ENCODE results near the gene NRSN2.
"Not testable (repeated sequence)": the region's sequence is repeated elsewhere in the genome, so short reads cannot be mapped to it uniquely, and the experiment has no call there.

The NRSN2 gene

GRCh38 chr20:375265-375889 is 28.5 kb downstream of the NRSN2 start:
- no peak for DNase-seq

DNA sequence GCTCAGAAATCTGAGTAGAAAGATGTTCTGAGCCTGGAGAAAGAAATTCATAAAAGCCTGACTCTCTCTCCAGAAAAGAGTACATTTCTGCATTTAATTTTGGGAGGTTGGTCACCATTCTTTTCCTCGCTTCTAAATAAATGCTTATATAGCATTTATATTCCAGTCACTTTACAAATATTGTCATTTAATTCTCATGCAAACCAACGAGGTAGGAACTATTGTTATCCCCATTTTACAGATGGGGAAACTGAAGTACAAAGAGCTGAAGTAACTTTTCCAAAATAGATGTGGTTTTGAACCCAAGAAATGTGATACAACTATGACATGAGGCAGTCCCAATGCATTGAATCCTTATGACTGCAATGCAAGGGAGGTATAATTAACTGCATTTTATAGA is 29.2 kb downstream of the NRSN2 start:
- no peak for DNase-seq

DNA sequence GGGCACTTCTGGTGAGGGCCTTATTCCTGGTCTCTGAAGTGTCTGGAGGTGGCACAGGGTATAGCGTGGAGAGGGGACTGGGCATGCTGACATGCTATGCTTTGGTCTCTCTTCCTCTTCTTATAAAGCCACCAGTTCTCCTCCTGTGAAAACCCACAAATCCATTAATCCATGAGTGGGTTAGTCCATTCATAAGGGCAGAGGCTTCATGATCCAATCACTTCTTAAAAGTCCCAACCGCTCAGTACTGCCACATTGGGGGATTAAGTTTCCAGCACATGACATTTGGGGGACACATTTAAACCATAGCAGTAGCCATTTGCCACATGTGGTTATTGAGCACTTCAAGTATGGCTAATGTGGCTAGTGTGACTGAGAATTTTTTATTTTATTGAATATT is 29.8 kb downstream of the NRSN2 start:
- no peak for DNase-seq

- DNase-seq, result not testable (repeated sequence)
These were observed 30.7 kb downstream of the NRSN2 start for GRCh38 chr20:377578-377977.

DNA sequence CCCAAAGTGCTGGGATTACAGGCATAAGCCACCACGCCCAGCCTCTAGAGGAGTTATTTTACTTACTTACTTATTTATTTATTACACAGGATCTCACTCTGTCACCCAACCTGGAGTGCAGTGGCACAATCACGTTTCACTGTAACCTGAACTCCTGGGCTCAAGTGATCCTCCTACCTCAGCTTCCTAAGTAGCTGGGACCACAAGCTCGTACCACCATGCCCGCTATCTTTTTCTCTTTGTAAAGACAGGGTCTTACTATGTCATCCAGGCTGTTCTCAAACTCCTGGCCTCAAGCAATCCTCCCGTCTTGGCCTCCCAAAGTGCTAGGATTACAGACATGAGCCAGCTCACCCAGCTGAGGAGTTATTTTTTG is 32.0 kb downstream of the NRSN2 start:
- no peak for DNase-seq

- peak; percentile 77 for DNase-seq
These were observed 34.1 kb downstream of the NRSN2 start for GRCh38 chr20:380763-381580.

DNA sequence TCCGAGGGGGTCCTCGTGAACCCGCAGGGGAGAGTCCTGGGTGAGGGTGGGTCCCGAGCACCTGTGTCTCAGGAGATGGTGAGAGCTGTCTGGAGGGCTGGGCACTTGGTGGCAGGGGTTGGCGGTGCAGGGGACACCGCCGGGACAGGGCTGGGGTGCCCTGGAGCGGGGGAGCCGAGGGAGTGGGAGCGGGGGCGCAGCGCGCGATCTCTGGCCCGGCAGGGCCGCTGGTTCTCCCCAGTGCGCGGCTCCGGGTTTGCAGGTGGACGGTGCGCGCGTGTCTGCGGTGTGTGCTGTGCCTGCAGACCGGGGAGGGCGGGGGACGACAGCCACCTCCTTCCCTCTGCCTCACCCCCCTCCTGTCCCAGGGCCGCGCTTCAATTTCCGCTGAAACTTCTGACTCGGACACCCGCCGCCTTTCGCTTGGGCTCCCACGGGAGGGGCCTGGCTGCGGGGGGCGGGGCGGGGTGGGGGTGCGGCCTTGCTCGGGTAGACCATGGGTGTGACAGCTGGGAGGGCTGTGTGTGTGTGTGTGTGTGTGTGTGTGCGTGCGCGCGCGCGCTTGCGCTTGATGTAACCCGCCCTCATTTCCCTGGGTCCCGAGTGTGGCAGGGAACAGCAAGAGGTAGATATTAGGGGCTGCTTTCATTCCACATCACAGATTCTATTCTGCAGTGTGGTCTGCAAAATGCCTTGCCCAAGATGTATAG is 34.8 kb downstream of the NRSN2 start:
- peak; percentile 86 for DNase-seq

DNA sequence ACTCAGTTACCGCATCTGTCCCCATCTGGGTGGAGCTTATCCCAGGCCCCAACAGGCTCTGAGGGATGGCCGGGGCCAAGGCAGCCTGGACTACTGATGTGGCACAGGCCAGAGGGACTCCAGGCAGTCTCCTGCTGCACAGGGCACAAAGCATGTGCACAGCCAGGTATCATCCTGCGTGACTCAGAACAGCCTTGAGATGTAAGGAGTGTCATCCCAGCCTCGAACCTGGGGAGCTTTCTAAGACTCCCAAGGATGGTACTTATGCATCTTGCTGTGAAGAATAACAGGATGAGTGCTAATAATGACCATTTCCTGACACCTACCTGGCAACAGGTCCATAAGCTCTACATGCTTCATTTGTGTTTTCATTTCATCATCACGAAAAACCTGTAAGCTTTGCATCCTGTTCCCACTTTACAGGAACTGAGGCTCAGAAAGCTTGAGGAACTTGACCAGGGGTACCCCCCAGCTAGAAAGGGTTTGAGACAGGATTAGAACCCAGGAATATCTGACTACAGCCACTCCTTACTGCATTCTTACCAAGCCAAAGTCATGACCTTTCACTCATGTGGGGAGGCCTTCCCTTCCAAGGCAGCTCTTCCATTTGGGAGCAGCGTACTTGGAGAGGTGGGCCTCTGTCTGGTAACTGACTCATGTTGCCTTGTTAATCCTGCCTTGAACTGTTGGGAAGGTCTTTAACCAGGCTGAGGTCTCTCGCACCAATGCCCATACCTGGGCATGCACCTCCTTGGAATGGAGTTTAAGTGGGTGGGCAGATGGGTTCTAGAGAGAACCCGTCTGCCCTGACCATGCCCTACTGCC is 35.6 kb downstream of the NRSN2 start:
- no peak for DNase-seq

DNA sequence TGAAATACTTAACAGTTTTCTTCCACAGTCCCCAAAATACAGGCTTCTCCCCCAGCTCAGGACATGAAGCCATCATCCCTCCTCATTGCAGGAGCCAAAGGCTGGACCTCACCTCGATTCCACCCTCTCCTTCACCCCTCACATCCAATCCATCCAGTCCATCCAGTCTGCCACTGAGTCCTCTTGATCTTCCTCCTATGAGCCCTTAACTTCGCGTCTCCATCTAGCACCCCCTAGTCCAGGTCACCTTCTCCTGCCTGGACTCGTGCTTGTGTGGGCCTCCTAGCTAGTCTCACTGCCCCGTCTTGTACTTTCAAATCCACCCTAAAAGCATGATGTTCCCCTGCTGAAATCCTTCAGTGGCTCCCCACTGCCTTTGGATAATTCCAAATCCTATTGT is 37.0 kb downstream of the NRSN2 start:
- no peak for DNase-seq

GRCh38 chr20:384723-385122 is 37.8 kb downstream of the NRSN2 start:
- DNase-seq, result no peak

GRCh38 chr20:385448-385847 is 38.5 kb downstream of the NRSN2 start:
- DNase-seq, result no peak

DNA sequence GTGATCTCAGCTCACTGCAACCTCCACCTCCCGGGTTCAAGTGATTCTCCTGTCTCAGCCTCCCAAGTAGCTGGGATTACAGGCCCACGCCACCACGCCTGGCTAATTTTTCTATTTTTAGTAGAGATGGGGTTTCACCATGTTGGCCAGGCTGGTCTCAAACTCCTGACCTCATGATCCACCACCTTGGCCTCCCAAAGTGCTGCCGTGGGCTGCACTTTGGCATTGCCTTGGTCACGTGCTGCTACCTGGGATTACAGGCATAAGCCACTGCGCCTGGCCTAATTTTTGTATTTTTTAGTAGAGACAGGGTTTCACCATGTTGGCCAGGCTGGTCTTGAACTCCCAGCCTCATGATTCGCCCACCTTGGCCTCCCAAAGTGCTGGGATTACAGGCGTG is 39.7 kb downstream of the NRSN2 start:
- not testable (repeated sequence) for DNase-seq

- DNase-seq, result no peak
These were observed 40.6 kb downstream of the NRSN2 start for GRCh38 chr20:387520-387919.

- DNase-seq, result no peak
These were observed 41.4 kb downstream of the NRSN2 start for GRCh38 chr20:388034-388994.

DNA sequence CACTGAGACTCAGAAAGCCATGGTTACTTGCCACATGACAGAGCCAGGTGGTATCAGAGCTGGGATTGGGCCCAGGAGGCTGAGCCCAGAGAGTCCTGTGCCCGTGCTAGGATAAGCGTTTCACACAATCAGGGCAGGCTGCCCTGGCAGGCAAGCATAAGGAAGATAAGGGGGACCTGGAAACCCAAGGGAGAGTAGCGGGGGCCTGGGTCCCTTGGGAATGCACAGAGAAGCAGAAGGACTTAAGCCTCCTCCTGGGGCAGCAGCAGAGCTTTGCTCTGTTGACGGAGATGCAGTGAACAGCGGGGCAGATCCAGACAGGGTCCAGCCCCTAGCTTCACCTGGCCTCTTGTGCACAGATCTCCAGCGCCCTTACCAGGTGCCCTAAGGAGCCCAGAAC is 42.3 kb downstream of the NRSN2 start:
- DNase-seq, result no peak

- DNase-seq, result no peak
These were observed 44.3 kb downstream of the NRSN2 start for GRCh38 chr20:391041-391711.

DNA sequence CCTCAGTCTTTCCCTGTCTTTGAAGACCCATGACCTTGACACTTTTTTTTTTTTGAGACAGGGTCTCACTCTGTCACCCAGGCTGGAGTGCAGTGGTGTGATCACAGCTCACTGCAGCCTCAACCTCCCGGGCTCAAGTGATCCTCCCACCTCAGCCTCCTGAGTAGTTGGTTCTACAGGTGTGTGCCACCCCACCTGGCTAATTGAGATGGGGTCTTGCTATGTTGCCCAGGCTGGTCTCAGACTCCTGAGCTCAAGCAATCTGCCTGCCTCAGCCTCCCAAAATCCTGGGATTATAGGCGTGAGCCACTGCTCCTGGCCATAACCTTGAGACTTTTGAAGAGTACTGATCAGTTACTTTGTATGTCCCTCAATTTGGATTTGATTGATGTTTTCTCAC is 46.4 kb downstream of the NRSN2 start:
- DNase-seq, result not testable (repeated sequence)

DNA sequence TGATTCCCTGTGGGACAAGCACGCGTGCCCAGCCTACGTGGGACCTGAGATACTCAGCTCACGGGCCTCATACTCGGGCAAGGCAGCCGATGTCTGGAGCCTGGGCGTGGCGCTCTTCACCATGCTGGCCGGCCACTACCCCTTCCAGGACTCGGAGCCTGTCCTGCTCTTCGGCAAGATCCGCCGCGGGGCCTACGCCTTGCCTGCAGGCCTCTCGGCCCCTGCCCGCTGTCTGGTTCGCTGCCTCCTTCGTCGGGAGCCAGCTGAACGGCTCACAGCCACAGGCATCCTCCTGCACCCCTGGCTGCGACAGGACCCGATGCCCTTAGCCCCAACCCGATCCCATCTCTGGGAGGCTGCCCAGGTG is 49.3 kb downstream of the NRSN2 start:
- no peak for DNase-seq

GRCh38 chr20:396619-397431 is 49.9 kb downstream of the NRSN2 start:
- no peak for DNase-seq

GRCh38 chr20:397432-398237 is 50.7 kb downstream of the NRSN2 start:
- DNase-seq, result no peak
